Activated naive CD4-positive, alpha-beta T cell treated with anti-CD3 and anti-CD28 coated beads, Interleukin-2, amount 10 ng/mL, durations not matched to agents 7 days and 5 days (primary cell): ENCODE data around the gene NXPH1.

Source experiments
- CTCF ChIA-PET: fragments of 350-600 bp; sonication (Branson Sonifier 250); formaldehyde crosslinking; loops from one replicate; lab custom pipeline; 2021; ENCODE audit warnings: antibody characterized with exemption; lab: Charles Lee
- DNase-seq: peaks from one replicate; pipeline ENCODE4 v3.0.0-alpha.2; 2020
- H3K27ac Mint-ChIP-seq: one replicate; pipeline ENCODE4 v1.8.0; 2021; ENCODE audit warnings: mild to moderate bottlenecking, moderate library complexity, mixed read lengths
- H3K27me3 Mint-ChIP-seq: one replicate; pipeline ENCODE4 v1.8.0; 2021; ENCODE audit warnings: mild to moderate bottlenecking, mixed read lengths
- H3K36me3 Mint-ChIP-seq: one replicate; pipeline ENCODE4 v1.8.0; 2021; ENCODE audit warnings: mixed read lengths
- H3K4me1 Mint-ChIP-seq: one replicate; pipeline ENCODE4 v1.8.0; 2021; ENCODE audit warnings: mixed read lengths
- H3K4me3 Mint-ChIP-seq: one replicate; pipeline ENCODE4 v1.8.0; 2021; ENCODE audit warnings: mild to moderate bottlenecking, moderate library complexity, mixed read lengths
- H3K9me3 Mint-ChIP-seq: one replicate; pipeline ENCODE4 v1.8.0; 2021; ENCODE audit warnings: mixed read lengths

Gene NXPH1

DNA sequence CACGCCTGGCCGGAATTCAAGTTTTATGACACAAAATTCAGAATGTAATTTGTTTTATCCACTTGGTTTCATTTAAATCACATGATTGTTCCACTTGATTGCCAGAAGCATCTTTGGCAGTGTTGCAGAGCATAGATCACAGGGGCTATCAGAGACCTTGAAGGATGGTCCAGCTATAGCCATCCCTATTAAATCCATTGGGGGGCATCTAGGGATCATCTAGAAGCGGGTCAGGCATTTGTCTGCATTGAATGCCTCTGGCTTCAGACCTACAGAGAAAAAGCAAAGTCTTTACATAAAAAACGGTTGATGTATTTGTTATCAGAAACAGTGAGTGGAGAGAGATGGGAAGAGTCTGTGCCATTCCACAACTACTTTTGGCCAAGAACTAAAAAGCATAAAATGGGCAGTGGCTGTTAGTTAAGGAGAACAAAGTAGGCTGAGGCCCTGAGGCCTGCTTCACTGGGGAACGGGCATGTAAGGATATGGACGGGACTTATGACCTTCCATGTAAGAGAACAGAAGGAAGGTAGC, 146.3 kb downstream of the NXPH1 start:
- Mint-ChIP-seq H3K4me3 (no peak overlapping the region), H3K9me3 (no peaks in the 10 kb centered on the region), H3K27ac (no peak overlapping the region), H3K4me1 (no peaks in the 10 kb centered on the region), H3K27me3 (no peaks in the 10 kb centered on the region), H3K36me3 (no peaks in the 10 kb centered on the region)
- no peak for DNase-seq
- CTCF ChIA-PET = no interaction called here

DNA sequence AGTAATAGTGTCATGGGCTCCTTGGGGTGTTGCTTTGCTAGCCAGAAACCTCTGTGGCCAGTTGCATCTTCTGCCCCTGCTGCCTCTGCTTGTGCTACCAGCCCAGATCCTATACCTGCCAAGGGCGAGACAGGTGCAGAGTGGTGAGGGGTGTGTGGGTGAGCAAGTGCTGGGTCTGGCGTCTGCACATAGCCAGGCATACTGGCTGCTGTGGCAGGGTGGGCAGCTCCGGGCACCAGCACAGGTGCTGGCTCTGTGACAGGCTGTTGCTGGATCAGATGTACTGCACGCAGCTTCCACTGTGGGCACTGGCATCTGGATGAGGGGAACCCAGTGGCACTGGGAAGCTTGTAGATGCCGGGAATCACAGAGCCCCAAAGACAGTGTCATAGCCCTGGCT, 148.4 kb downstream of the NXPH1 start:
- Mint-ChIP-seq H3K27ac (no peak overlapping the region), H3K9me3 (no peaks in the 10 kb centered on the region), H3K4me1 (no peaks in the 10 kb centered on the region), H3K4me3 (no peak overlapping the region), H3K27me3 (no peaks in the 10 kb centered on the region), H3K36me3 (no peaks in the 10 kb centered on the region)
- CTCF ChIA-PET = no interaction called here
- DNase-seq = no peak

DNA sequence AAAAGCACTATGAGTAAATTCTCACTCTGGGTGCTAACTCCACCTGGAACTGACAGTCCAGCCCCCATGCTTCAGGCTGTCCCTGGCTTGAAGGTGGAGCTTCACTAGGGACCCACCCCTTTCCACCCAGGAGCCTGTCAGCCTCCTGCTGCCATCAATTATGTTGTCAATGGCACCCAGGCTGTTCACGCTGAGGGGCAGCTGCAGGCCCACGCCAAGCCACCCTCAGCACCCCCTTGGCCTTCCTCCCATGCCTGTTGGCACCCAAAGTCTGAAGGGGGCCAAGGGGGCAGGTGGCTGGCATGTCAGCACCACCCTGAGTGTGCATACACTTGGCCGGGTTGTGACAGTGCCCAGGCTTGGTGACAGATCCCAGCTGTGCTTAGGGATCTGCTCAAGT, 149.3 kb downstream of the NXPH1 start:
- H3K4me3 Mint-ChIP-seq = no peak overlapping the region
- no peaks in the 10 kb centered on the region for H3K4me1 Mint-ChIP-seq
- H3K9me3 Mint-ChIP-seq = no peaks in the 10 kb centered on the region
- no peak overlapping the region for H3K27ac Mint-ChIP-seq
- no peaks in the 10 kb centered on the region for H3K27me3 Mint-ChIP-seq
- CTCF ChIA-PET = no interaction called here
- H3K36me3 Mint-ChIP-seq = no peaks in the 10 kb centered on the region
- no peak for DNase-seq

DNA sequence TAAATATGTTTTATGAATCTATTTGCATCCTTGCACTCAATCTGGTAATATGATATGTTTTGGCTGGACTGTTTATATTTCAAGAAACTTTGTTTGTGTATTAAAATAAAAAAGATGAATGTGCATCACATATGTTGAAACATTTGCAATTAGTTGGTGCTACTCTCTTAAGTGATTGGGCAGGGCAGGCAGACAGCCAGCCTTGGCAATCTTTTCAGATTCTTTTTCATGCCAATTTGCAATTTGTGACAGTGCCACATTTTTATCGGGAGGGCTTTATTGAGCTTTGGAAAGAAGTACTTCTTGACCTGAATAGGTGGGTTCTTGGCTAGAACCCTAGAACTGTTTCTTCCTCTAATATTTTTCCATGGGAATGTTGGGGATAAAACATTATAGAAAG, 152.2 kb downstream of the NXPH1 start:
- Mint-ChIP-seq H3K4me1 (no peaks in the 10 kb centered on the region), H3K4me3 (no peak overlapping the region), H3K27me3 (no peaks in the 10 kb centered on the region), H3K9me3 (no peaks in the 10 kb centered on the region), H3K36me3 (no peaks in the 10 kb centered on the region), H3K27ac (no peak overlapping the region)
- CTCF ChIA-PET = no interaction called here
- no peak for DNase-seq

DNA sequence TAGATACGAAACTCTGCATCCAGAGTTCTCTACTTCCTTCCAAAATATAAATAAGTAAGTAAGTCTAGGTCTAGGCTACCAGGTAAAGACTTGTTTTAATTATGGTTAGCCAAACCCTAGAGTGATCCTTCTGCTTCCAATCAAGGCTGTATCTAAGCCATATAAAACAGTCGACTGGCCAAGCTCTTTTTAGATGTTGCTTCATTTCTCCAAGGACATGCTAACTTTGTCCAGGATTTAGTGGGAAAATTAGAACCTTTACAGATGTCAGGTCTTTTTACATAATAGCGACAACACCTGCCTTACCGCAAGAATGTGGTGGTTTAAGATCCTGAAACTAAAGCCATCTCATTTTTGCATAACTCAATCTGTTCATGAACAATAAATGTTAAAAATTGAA, 156.8 kb downstream of the NXPH1 start:
- H3K27ac Mint-ChIP-seq = no peak overlapping the region
- no peak overlapping the region for H3K4me3 Mint-ChIP-seq
- CTCF ChIA-PET = no interaction called here
- no peaks in the 10 kb centered on the region for H3K9me3 Mint-ChIP-seq
- H3K27me3 Mint-ChIP-seq = no peaks in the 10 kb centered on the region
- DNase-seq = no peak
- no peaks in the 10 kb centered on the region for H3K4me1 Mint-ChIP-seq
- no peaks in the 10 kb centered on the region for H3K36me3 Mint-ChIP-seq

DNA sequence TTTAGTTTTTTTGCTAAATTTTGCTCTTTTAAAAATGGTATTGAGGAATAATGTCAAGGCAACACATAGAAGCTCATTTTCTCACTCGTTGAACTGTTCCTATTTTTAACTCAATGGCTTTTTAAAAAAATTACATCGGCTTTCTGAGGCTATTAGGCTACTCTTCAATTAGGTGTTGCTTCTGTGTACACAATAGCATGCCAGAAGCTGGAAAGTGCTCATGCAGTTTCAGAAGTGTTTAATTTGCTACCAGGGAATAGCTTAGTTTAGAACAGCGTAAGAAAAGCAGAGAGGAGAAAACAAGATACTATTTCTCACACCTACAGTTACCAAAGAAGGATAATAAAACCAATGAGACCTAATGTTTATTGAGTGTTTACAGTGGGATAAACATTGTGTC, 157.4 kb downstream of the NXPH1 start:
- CTCF ChIA-PET = no interaction called here
- Mint-ChIP-seq H3K27me3 (no peaks in the 10 kb centered on the region), H3K4me3 (no peak overlapping the region)

DNA sequence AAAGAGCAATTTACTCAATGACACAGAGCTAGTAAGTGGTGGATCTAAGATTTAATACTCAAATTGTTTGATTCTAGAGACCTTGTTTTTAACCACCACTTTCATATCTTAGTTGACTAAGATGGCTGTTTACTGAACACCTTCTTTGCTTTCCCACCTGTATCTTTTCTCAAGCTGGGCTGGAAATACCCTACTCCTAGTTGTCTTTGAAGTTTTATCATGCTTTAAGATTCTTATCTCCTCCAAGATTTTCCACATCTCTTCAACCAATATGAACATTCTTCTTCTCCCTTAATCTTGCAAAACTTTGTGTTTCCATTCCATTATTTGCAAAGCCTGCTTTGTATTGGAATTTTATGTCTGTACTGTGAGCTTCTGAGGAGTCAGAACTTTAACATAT, 157.9 kb downstream of the NXPH1 start:
- H3K9me3 Mint-ChIP-seq = no peaks in the 10 kb centered on the region
- H3K27me3 Mint-ChIP-seq = no peaks in the 10 kb centered on the region
- H3K27ac Mint-ChIP-seq = no peak overlapping the region
- CTCF ChIA-PET = interaction anchor here (0.6 kb wide), 1 partner anchor 1794 kb away, joined by 3 read pairs; no protein-coding TSS in a partner anchor
- H3K36me3 Mint-ChIP-seq = no peaks in the 10 kb centered on the region
- no peaks in the 10 kb centered on the region for H3K4me1 Mint-ChIP-seq
- no peak for DNase-seq
- H3K4me3 Mint-ChIP-seq = no peak overlapping the region

More for the DNA sequence above, 157.4 kb downstream of the NXPH1 start:
- H3K9me3 Mint-ChIP-seq = no peaks in the 10 kb centered on the region
- no peaks in the 10 kb centered on the region for H3K4me1 Mint-ChIP-seq
- no peak for DNase-seq
- H3K36me3 Mint-ChIP-seq = no peaks in the 10 kb centered on the region
- no peak overlapping the region for H3K27ac Mint-ChIP-seq

DNA sequence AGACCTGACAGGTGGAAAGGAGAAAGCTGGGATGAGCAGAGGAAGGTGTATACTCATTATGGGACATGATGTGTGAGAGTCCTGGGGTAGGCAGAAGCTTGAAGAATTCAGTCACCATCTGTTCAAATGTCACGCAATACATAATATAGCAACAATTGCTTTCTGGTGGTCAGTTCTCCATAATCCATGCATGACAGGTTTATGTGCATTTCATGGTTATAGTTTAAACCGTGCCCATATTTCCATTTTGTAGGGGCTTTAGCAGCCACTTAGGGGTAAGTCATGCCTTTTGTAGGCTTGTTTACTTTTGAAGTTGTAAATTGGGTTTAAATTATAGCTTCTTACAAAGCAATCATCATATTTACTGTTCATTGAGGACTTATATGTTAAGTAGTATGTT, 158.8 kb downstream of the NXPH1 start:
- Mint-ChIP-seq H3K27ac (no peak overlapping the region), H3K27me3 (no peaks in the 10 kb centered on the region), H3K4me1 (no peaks in the 10 kb centered on the region), H3K4me3 (no peak overlapping the region), H3K36me3 (no peaks in the 10 kb centered on the region), H3K9me3 (no peaks in the 10 kb centered on the region)
- no peak for DNase-seq
- CTCF ChIA-PET = no interaction called here

DNA sequence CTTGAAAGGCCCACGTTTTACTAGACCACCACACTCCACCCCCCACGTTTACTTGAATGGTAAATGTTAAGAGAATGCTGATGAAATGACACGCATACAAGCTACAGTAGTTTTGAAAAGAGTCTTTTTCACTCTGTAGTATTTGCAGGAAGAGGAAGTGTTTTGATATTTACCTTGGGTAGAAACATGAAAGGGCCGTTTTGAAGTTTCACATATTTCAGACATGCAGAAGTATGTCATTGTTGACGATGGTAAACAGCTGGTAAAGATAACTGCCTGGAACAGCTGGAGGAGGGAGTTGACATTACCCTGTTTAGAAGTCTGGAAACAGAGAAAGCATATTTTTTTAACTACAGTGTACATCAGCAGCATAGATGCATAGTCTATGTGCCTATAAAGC, 160.7 kb downstream of the NXPH1 start:
- H3K4me3 Mint-ChIP-seq = no peak overlapping the region
- CTCF ChIA-PET = no interaction called here
- DNase-seq = no peak
- no peaks in the 10 kb centered on the region for H3K4me1 Mint-ChIP-seq
- H3K36me3 Mint-ChIP-seq = no peaks in the 10 kb centered on the region
- no peak overlapping the region for H3K27ac Mint-ChIP-seq
- H3K27me3 Mint-ChIP-seq = no peaks in the 10 kb centered on the region
- no peaks in the 10 kb centered on the region for H3K9me3 Mint-ChIP-seq

DNA sequence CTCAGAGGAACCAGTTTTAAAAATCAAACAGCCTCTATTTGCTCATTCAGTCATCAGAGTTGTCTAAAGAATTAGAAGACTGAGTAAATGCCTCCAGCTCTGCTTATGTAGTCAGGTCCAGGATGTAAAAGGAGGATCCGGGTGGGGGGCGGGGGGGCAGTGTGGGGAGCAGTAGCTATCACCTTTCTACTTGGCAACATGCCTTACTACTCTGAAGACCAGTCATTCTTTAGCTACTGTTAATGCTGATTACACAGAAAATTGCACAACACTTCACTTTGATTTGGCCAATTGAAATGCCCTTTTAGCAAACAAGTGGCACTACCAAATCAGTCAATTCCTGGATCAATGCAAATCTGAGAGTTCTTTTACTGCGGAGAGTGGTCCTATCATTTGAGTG, 164.2 kb downstream of the NXPH1 start:
- Mint-ChIP-seq H3K36me3 (no peaks in the 10 kb centered on the region), H3K27ac (no peak overlapping the region), H3K9me3 (no peaks in the 10 kb centered on the region), H3K27me3 (no peaks in the 10 kb centered on the region), H3K4me1 (no peaks in the 10 kb centered on the region), H3K4me3 (no peak overlapping the region)
- DNase-seq = no peak
- CTCF ChIA-PET = no interaction called here

DNA sequence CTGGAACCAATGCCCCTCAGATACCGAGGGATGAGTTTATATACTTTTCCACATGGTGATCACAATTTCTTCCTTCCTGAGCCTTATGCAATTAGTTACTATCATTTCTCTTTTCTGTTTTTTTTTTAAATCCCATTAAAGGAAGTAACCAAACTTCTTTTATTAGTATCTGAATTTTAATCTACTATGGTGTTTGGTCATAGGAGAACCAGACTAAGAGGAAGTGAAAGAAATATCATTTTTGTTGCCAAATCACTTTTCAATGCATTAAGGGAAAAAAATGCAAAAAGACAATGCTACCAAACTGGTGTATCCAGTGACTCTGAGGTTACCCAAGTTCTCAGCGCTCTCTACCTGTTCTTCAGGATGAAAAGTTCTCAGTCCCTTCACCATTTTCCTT, 167.7 kb downstream of the NXPH1 start:
- Mint-ChIP-seq H3K4me3 (no peak overlapping the region), H3K27ac (no peak overlapping the region), H3K27me3 (no peaks in the 10 kb centered on the region), H3K4me1 (no peaks in the 10 kb centered on the region), H3K9me3 (no peaks in the 10 kb centered on the region), H3K36me3 (no peaks in the 10 kb centered on the region)
- DNase-seq = no peak
- CTCF ChIA-PET = no interaction called here

DNA sequence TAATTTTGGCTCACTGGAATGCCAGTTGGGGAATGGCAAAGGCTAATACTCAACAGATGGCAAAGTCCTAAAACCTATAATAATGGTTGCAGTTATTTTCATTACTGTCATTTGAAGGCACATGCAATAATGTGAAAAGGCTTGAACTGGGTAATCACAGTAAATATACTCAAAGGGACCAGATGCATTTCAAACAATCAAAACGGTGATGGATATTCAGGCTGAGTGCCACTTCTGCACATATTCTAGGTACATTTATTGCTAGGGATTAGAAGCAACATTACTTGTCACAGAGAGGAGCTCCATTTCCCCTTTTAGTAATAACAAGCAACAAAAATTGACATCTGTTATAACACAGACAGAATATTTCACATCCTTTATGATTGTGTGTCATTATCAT, 171.8 kb downstream of the NXPH1 start:
- Mint-ChIP-seq H3K9me3 (no peaks in the 10 kb centered on the region), H3K4me1 (no peaks in the 10 kb centered on the region), H3K36me3 (no peaks in the 10 kb centered on the region), H3K27me3 (no peaks in the 10 kb centered on the region), H3K27ac (no peak overlapping the region), H3K4me3 (no peak overlapping the region)
- no peak for DNase-seq
- CTCF ChIA-PET = no interaction called here

DNA sequence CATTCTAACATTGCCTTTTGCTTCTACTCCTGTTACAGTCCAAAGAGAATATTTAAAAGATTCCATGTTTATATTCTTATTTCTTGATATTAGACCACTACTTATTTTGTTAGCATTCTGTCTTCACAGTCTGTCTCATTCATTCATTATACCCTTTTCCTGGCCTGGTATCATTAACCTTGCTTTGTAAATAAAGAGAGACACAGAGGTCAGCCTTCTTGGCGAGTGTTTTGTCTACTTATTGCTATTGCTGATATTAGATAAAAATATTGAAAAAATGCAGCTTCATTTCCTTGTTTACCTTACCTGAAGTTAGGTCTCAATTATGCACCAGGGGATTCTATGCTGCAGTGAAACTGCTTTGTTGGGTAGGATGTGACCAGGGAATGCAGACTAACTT, 179.2 kb downstream of the NXPH1 start:
- Mint-ChIP-seq H3K9me3 (no peaks in the 10 kb centered on the region), H3K4me1 (no peaks in the 10 kb centered on the region)
- CTCF ChIA-PET = no interaction called here

DNA sequence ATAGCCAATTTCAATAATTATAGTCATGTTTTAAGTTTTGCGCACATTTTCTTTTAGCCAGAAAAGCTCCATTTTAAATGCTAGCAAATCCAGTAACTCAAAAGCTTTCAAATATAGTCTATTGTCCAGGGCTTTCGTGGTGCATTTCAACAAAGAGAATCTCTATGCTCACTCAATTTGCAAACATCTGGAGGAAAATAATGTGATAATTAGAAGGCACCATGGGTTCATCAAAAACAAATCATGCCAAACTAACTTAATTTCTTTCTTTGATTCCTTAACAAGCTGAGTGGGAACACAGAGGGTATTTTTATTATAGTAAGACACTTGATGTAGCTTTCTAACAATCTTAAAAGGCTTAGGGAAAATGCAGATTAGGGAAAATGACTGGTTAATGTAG, 179.8 kb downstream of the NXPH1 start:
- Mint-ChIP-seq H3K4me3 (no peak overlapping the region), H3K9me3 (no peaks in the 10 kb centered on the region), H3K4me1 (no peaks in the 10 kb centered on the region), H3K27ac (no peak overlapping the region), H3K36me3 (no peaks in the 10 kb centered on the region), H3K27me3 (no peaks in the 10 kb centered on the region)
- DNase-seq = no peak
- CTCF ChIA-PET = no interaction called here

More for the DNA sequence above, 179.2 kb downstream of the NXPH1 start:
- Mint-ChIP-seq H3K36me3 (no peaks in the 10 kb centered on the region), H3K27ac (no peak overlapping the region), H3K4me3 (no peak overlapping the region), H3K27me3 (no peaks in the 10 kb centered on the region)
- no peak for DNase-seq

DNA sequence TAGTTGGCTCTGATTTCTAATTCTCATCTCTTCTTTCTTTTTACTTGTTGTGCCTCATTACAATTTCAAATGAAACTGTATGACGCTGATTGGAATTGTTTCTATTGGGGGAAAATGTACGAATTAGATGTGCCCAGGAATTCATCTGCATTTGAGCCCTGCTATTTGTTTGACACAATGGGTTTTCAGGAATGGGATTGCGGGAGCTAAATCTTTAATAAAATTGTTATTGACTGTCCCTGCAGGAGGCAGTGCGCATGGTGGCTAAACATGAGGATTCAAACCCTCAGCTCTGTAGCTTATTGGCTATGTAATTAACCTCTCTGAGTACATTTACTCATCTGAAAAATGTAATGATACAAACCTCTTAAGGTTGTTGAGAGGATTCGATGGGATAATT, 181.6 kb downstream of the NXPH1 start:
- H3K9me3 Mint-ChIP-seq = no peaks in the 10 kb centered on the region
- no peaks in the 10 kb centered on the region for H3K27me3 Mint-ChIP-seq
- no peak overlapping the region for H3K4me3 Mint-ChIP-seq
- no peaks in the 10 kb centered on the region for H3K36me3 Mint-ChIP-seq
- no peak overlapping the region for H3K27ac Mint-ChIP-seq
- DNase-seq = no peak
- CTCF ChIA-PET = no interaction called here
- no peaks in the 10 kb centered on the region for H3K4me1 Mint-ChIP-seq
